GM12878 (cell line): ENCODE measurements around the gene KRT10. TPM values are rescaled to one million over a fixed set of nuclear protein-coding genes. Genes with fewer than 3 reads are reported as not detected.

Experiments used
- ATAC-seq: fragments of 200-7000 bp; cut with Tn5 transposase; 3 replicates; pipeline ENCODE4 v1.9.1; 2020; ENCODE audit warnings: mild to moderate bottlenecking, moderate library complexity
- BruUV-seq: library from RNA; stranded (reverse); fragments of 400-500 nt; replicated peaks from 2 replicates; lab custom pipeline; 2021; lab: Mats Ljungman, UMichigan
- CTCF ChIA-PET: fragments of 300-600 bp; sonication (Branson Sonifier 250); formaldehyde crosslinking; extraction: SDS; loops from one replicate; lab custom pipeline; 2021; ENCODE audit warnings: inconsistent platforms; lab: Yijun Ruan, JAX
- POLR2A ChIA-PET: fragments of 350-600 bp; formaldehyde crosslinking; extraction: SDS; loops from one replicate; lab custom pipeline; 2021; ENCODE audit warnings: inconsistent platforms; lab: Charles Lee
- RAD21 ChIA-PET: fragments of 300-600 bp; sonication (Branson Sonifier 250); formaldehyde crosslinking; loops from one replicate; lab custom pipeline; 2023; ENCODE audit warnings: antibody characterized with exemption; ENCODE audit not compliant: unreplicated experiment; lab: Charles Lee
- SMC1A ChIA-PET: fragments of 300-600 bp; sonication (Branson Sonifier 250); formaldehyde crosslinking; loops from one replicate; lab custom pipeline; 2023; ENCODE audit not compliant: unreplicated experiment, uncharacterized antibody; lab: Charles Lee
- DNase-seq: peaks from one replicate; pipeline ENCODE4 v3.0.0-alpha.2; 2011; ENCODE audit warnings: low read depth, low spot score
- FAIRE-seq: peaks from 3 replicates; lab custom pipeline; 2011; peaks lifted over from hg19 to GRCh38; lab: Jason Lieb, UNC
- H2AFZ ChIP-seq: 2 replicates; pipeline ENCODE4 v1.6.0; 2011; ENCODE audit warnings: low read depth, low read length, control low read depth; ENCODE audit not compliant: control insufficient read depth
- H3K27ac ChIP-seq: 2 replicates; pipeline ENCODE4 v1.5.1; 2011; ENCODE audit warnings: control low read depth; ENCODE audit not compliant: control insufficient read depth, insufficient read depth
- H3K27me3 ChIP-seq, 2 experiments: replicated peaks in 1 of 2; 2 replicates each; pipeline versions ENCODE4 v1.6.0 to v1.6.1; 2011; ENCODE audit warnings: low read length in 1 of 2; ENCODE audit not compliant: control insufficient read depth in 2 of 2, insufficient read depth in 2 of 2
- H3K36me3 ChIP-seq, 2 experiments: 2 replicates each; pipeline ENCODE4 v1.5.1; 2011; ENCODE audit warnings: low read length in 1 of 2; ENCODE audit not compliant: control insufficient read depth in 2 of 2, insufficient read depth in 2 of 2
- H3K4me1 ChIP-seq: 2 replicates; pipeline ENCODE4 v1.6.1; 2011; ENCODE audit warnings: mild to moderate bottlenecking, low read length, moderate library complexity, mixed read lengths; ENCODE audit not compliant: control insufficient read depth, insufficient read depth
- H3K4me2 ChIP-seq: 2 replicates; pipeline ENCODE4 v1.6.0; 2011; ENCODE audit warnings: control low read depth; ENCODE audit not compliant: control insufficient read depth, insufficient read depth
- H3K4me3 ChIP-seq: fragments of 200-600 bp; sonication (generic); 2 replicates; pipeline ENCODE4 v1.5.1; 2016
- H3K79me2 ChIP-seq: 2 replicates; pipeline ENCODE4 v1.6.0; 2011; ENCODE audit warnings: low read length; ENCODE audit not compliant: control insufficient read depth, insufficient read depth
- H3K9ac ChIP-seq: 2 replicates; pipeline ENCODE4 v1.8.0; 2011; ENCODE audit warnings: low read length, control low read depth, mixed read lengths; ENCODE audit not compliant: control insufficient read depth, insufficient read depth
- H3K9me3 ChIP-seq: replicated peaks from 3 replicates; pipeline ENCODE4 v1.5.1; 2011; ENCODE audit warnings: mild to moderate bottlenecking, low read length; ENCODE audit not compliant: control insufficient read depth, insufficient read depth
- H4K20me1 ChIP-seq: 2 replicates; pipeline ENCODE4 v1.6.0; 2011; ENCODE audit not compliant: control insufficient read depth, insufficient read depth
- ASH2L ChIP-seq: fragments of 300-600, 200-600 bp; sonication (generic); IDR thresholded peaks from 2 replicates; pipeline ENCODE4 v1.6.1; 2017; ENCODE audit warnings: low read depth, mild to moderate bottlenecking, borderline replicate concordance
- ATF7 ChIP-seq: fragments of 450-650 bp; IDR thresholded peaks from 2 replicates; pipeline ENCODE4 v1.6.1; 2016; ENCODE audit warnings: low read depth, mild to moderate bottlenecking
- CTCF ChIP-seq, 3 experiments: IDR thresholded peaks in 2 of 3; conservative IDR thresholded peaks in 1 of 3; 2 replicates each; pipeline ENCODE4 v1.5.1; 2011; ENCODE audit warnings: low read depth in 3 of 3, low read length in 3 of 3, mild to moderate bottlenecking in 3 of 3, control low read depth in 2 of 3, moderate library complexity in 2 of 3, inconsistent platforms in 1 of 3, mixed read lengths in 1 of 3; ENCODE audit not compliant: control insufficient read depth in 2 of 3, insufficient read depth in 1 of 3; ENCODE audit errors: extremely low read depth in 1 of 3
- ESRRA ChIP-seq: IDR thresholded peaks from 2 replicates; pipeline ENCODE4 v1.6.1; 2012; ENCODE audit warnings: mild to moderate bottlenecking, low read length, improper control_type of control experiment
- FOXK2 ChIP-seq: fragments of 450-650 bp; IDR thresholded peaks from 2 replicates; pipeline ENCODE4 v1.6.1; 2017; ENCODE audit warnings: mild to moderate bottlenecking, moderate library complexity
- HCFC1 ChIP-seq: fragments of 150-350 bp; IDR thresholded peaks from 2 replicates; pipeline ENCODE4 v1.6.1; 2014; ENCODE audit warnings: low read length
- NR2C2 ChIP-seq: IDR thresholded peaks from 2 replicates; pipeline ENCODE4 v1.6.1; 2011; ENCODE audit warnings: borderline replicate concordance, low read depth; ENCODE audit not compliant: control insufficient read depth, insufficient read length
- NR2F1 ChIP-seq: fragments of 450-650 bp; conservative IDR thresholded peaks from 2 replicates; pipeline ENCODE4 v1.6.1; 2017; ENCODE audit warnings: mild to moderate bottlenecking
- PAX5 ChIP-seq: IDR thresholded peaks from 2 replicates; pipeline ENCODE4 v1.6.1; 2011; ENCODE audit warnings: low read depth, low read length, borderline replicate concordance
- POLR2AphosphoS2 ChIP-seq: IDR thresholded peaks from 2 replicates; pipeline ENCODE4 v1.6.1; 2011; ENCODE audit warnings: low read depth, mild to moderate bottlenecking, low read length, improper control_type of control experiment, moderate library complexity
- POLR2AphosphoS5 ChIP-seq: IDR thresholded peaks from 2 replicates; pipeline ENCODE4 v1.6.1; 2011; ENCODE audit warnings: mild to moderate bottlenecking, low read length, inconsistent platforms
- POU2F2 ChIP-seq: IDR thresholded peaks from 3 replicates; pipeline ENCODE4 v1.6.1; 2011; ENCODE audit warnings: low read depth, mild to moderate bottlenecking, low read length, borderline replicate concordance
- RAD21 ChIP-seq: IDR thresholded peaks from 2 replicates; pipeline ENCODE4 v1.6.1; 2011; ENCODE audit warnings: mild to moderate bottlenecking, low read depth, low read length, moderate library complexity; ENCODE audit not compliant: insufficient read depth
- RB1 ChIP-seq: fragments of 450-650 bp; formaldehyde crosslinking; IDR thresholded peaks from 2 replicates; pipeline ENCODE4 v1.6.1; 2017; ENCODE audit warnings: mild to moderate bottlenecking, borderline replicate concordance
- REST ChIP-seq: IDR thresholded peaks from 2 replicates; pipeline ENCODE4 v1.6.1; 2012; ENCODE audit warnings: mild to moderate bottlenecking, low read depth, low read length
- SIX5 ChIP-seq: IDR thresholded peaks from 2 replicates; pipeline ENCODE4 v1.6.1; 2011; ENCODE audit warnings: mild to moderate bottlenecking, low read depth, low read length, moderate library complexity; ENCODE audit not compliant: severe bottlenecking
- SMAD5 ChIP-seq: IDR thresholded peaks from 2 replicates; pipeline ENCODE4 v1.6.1; 2016; ENCODE audit warnings: antibody characterized with exemption, low read depth
- SMARCA5 ChIP-seq: fragments of 450-650 bp; IDR thresholded peaks from 2 replicates; pipeline ENCODE4 v1.6.1; 2017; ENCODE audit warnings: mild to moderate bottlenecking
- TARDBP ChIP-seq: IDR thresholded peaks from 2 replicates; pipeline ENCODE4 v1.6.1; 2016; ENCODE audit warnings: borderline replicate concordance
- TCF12 ChIP-seq: IDR thresholded peaks from 2 replicates; pipeline ENCODE4 v1.6.1; 2011; ENCODE audit warnings: low read depth, mild to moderate bottlenecking, low read length
- ZNF24 ChIP-seq: fragments of 450-650 bp; IDR thresholded peaks from 2 replicates; pipeline ENCODE4 v1.6.1; 2017; ENCODE audit warnings: antibody characterized with exemption, mild to moderate bottlenecking
- ZNF274 ChIP-seq: IDR thresholded peaks from one replicate; pipeline ENCODE4 v1.8.0; 2011; ENCODE audit not compliant: insufficient read length, insufficient read depth
- WGBS: methylation state at CpG from one replicate; pipeline ENCODE4 v1.1.6; 2016; ENCODE audit warnings: low lambda C conversion rate; ENCODE audit not compliant: insufficient replicate concordance, insufficient coverage; ENCODE audit errors: missing lambda C conversion rate; 5-methylcytosine and 5-hydroxymethylcytosine counted together
- in situ Hi-C: fragments of 300-500 bp; cut with MboI; formaldehyde crosslinking; loops from 9 replicates; pipeline ENCODE4 v1.14.3; 2018; ENCODE audit warnings: mixed read lengths
- intact Hi-C: fragments of 100-400 bp; cut with micrococcal nuclease; formaldehyde crosslinking; loops from one replicate; pipeline ENCODE4 v1.14.2; 2022; ENCODE audit not compliant: unreplicated experiment
- polyA plus RNA-seq, 11 experiments: library from polyadenylated mRNA; depleted of rRNA in 4 of 11; unstranded in 6 of 11; stranded (reverse) in 5 of 11; fragments of >200 nt; fragmentation: Nextera tagmentation in 4 of 11; fragmentation: Illumina TruSeq in 1 of 11; extraction: Ambion mirVana in 4 of 11; extraction: Trizol in 1 of 11; gene quantifications; 1 replicate in 1 of 11; 2 replicates in 10 of 11; pipeline versions ENCODE4 v1.2.1 to v1.2.3, GENCODE V29; 2011 to 2016; ENCODE audit warnings: inconsistent platforms in 2 of 11, missing spikeins in 2 of 11, low read depth in 1 of 11
- total RNA-seq, 4 experiments: library from RNA; depleted of rRNA in 3 of 4; stranded (reverse); fragments of >200 nt in 3 of 4; fragmentation: Illumina TruSeq in 1 of 4; extraction: Trizol in 1 of 4; gene quantifications; 2 replicates each; pipeline versions ENCODE4 v1.2.1 to v1.2.3, GENCODE V29; 2013 to 2021

The KRT10 gene
- total and polyA plus RNA-seq, 10 of the 15 experiments (the other 5 are each of a cell fraction or from before 2014, with no cell fraction given): 10.8 to 98.5 (median 23.9) TPM

GRCh38 chr17:40803617-40804082 lies 18.8 kb downstream of the KRT10 start:
- FAIRE-seq: peak; percentile 56
- WGBS: 13% methylated on average over 13 of the region's 13 CpGs
- TF ChIP-seq POU2F2: peak; percentile 46; the same call in 1 of the 3 replicates
- TF ChIP-seq CTCF (IDR thresholded peaks at IDR 0.05 in 2 of 3, conservative IDR thresholded peaks at IDR 0.05 in 1 of 3; ENCODE audit: control insufficient read depth in 2 of 3, extremely low read depth in 1 of 3, insufficient read depth in 1 of 3, low read depth in 3 of 3, low read length in 3 of 3): peak; percentile 84 to 90 (median 86)
- TF ChIP-seq NR2F1: no peak
- TF ChIP-seq ASH2L: no peak
- no peak for TF ChIP-seq REST
- TF ChIP-seq HCFC1: no peak
- no peak for TF ChIP-seq TCF12
- TF ChIP-seq NR2C2: no peak
- peak; percentile 23; the same call in 1 of the 2 replicates for TF ChIP-seq SMARCA5
- no peak for TF ChIP-seq TARDBP
- 0 out of 2 replicates have a peak, but pooled peaks have one; percentile 34 for TF ChIP-seq RB1
- no peak for TF ChIP-seq POLR2AphosphoS2
- TF ChIP-seq ZNF274: no peak
- TF ChIP-seq ZNF24: no peak
- no peak for TF ChIP-seq SMAD5
- no peak for TF ChIP-seq ESRRA
- TF ChIP-seq SIX5: no peak
- peak; percentile 91 for TF ChIP-seq RAD21
- TF ChIP-seq PAX5: no peak
- no peak for TF ChIP-seq FOXK2
- no peak for TF ChIP-seq POLR2AphosphoS5
- 0 out of 2 replicates have a peak, but pooled peaks have one; percentile 12 for TF ChIP-seq ATF7

More at GRCh38 chr17:40803617-40804082, 18.8 kb downstream of the KRT10 start:
- in situ Hi-C loops: loop anchor here (5.0 kb wide), 2 partner anchors 186 to 859 kb away; no protein-coding TSS in a partner anchor
- RAD21 ChIA-PET: interaction anchor here (2.2 kb wide), 1 partner anchor 15 kb away, joined by 6 read pairs; no protein-coding TSS in a partner anchor
- no peaks in the 10 kb centered on the region for H3K79me2 ChIP-seq
- no peaks in the 10 kb centered on the region for H3K4me1 ChIP-seq
- ATAC-seq: peak; percentile 97
- no peaks in the 10 kb centered on the region for H3K9me3 ChIP-seq
- no TSS peak for BruUV-seq
- peaks cover 7 to 10% of the 10 kb centered on the region in 2 experiments for H3K27me3 ChIP-seq
- no peak overlapping the region for H2AFZ ChIP-seq
- H3K27ac ChIP-seq: no peak overlapping the region
- SMC1A ChIA-PET: interaction anchor here (0.6 kb wide), 1 partner anchor 167 kb away, joined by 3 read pairs; no protein-coding TSS in a partner anchor
- no peak overlapping the region for H3K9ac ChIP-seq
- no peak overlapping the region for H3K4me2 ChIP-seq
- intact Hi-C loops: loop anchor here (1.0 to 5.0 kb wide), 5 partner anchors 54 to 859 kb away; no protein-coding TSS in a partner anchor
- no peaks in the 10 kb centered on the region for H3K36me3 ChIP-seq
- DNase-seq: no peak
- H3K4me3 ChIP-seq: no peak overlapping the region
- H4K20me1 ChIP-seq: no peaks in the 10 kb centered on the region
- POLR2A ChIA-PET: no interaction called here
- CTCF ChIA-PET: interaction anchor here (0.6 to 3.2 kb wide), 10 partner anchors 10 to 860 kb away, joined by 3 to 17 read pairs (median 8); no protein-coding TSS in a partner anchor
